ENCODE results near the gene TAL1. TPM values are rescaled to one million over a fixed set of nuclear protein-coding genes. Genes with fewer than 3 reads are reported as not detected.

Gene TAL1
- polyA plus RNA-seq, 1 experiment = not detected

GRCh38 chr1:47175227-47175934 is 56.6 kb downstream of the TAL1 start:
- peak; percentile 98 for TF ChIP-seq CTCF (IDR thresholded peaks at IDR 0.05; ENCODE audit: low read depth, low read length)
- POLR2A ChIA-PET = no interaction called here
- peaks cover 6% of the 10 kb centered on the region for H3K27me3 ChIP-seq (ENCODE audit: control insufficient read depth, insufficient read depth, low read length)
- no peak overlapping the region for H3K4me3 ChIP-seq (ENCODE audit: low read depth, low read length)
- CTCF ChIA-PET = interaction anchor here (0.6 to 6.1 kb wide), 12 partner anchors 9 to 551 kb away, joined by 3 to 127 read pairs (median 5); partner anchors contain the start of genes ATPAF1, FOXD2 and PDZK1IP1
- no peak overlapping the region for H3K27ac ChIP-seq (ENCODE audit: low read depth, low read length)
- no peaks in the 10 kb centered on the region for H3K9me3 ChIP-seq (ENCODE audit: control insufficient read depth, insufficient read depth, low read length)
- peak; percentile 21 for DNase-seq (ENCODE audit: low read depth, low spot score)

GRCh38 chr1:47174656-47175020 is 57.4 kb downstream of the TAL1 start:
- POLR2A ChIA-PET = no interaction called here
- Histone ChIP-seq H3K27ac (ENCODE audit: low read depth, low read length) (no peak overlapping the region), H3K27me3 (ENCODE audit: control insufficient read depth, insufficient read depth, low read length) (peaks cover 6% of the 10 kb centered on the region), H3K9me3 (ENCODE audit: control insufficient read depth, insufficient read depth, low read length) (no peaks in the 10 kb centered on the region), H3K4me3 (ENCODE audit: low read depth, low read length) (no peak overlapping the region)
- DNase-seq (ENCODE audit: low read depth, low spot score) = no peak
- CTCF ChIA-PET = interaction anchor here (1.5 to 6.1 kb wide), 6 partner anchors 10 to 261 kb away, joined by 4 to 127 read pairs (median 32); partner anchors contain the start of genes FOXD2 and PDZK1IP1
- 0 out of 2 replicates have a peak, but pooled peaks have one; percentile 3 for TF ChIP-seq CTCF (IDR thresholded peaks at IDR 0.05; ENCODE audit: low read depth, low read length)

GRCh38 chr1:47172782-47173181 is 59.2 kb downstream of the TAL1 start:
- ChIA-PET CTCF (no interaction called here), POLR2A (no interaction called here)
- Histone ChIP-seq H3K9me3 (ENCODE audit: control insufficient read depth, insufficient read depth, low read length) (no peaks in the 10 kb centered on the region), H3K27ac (ENCODE audit: low read depth, low read length) (no peak overlapping the region), H3K27me3 (ENCODE audit: control insufficient read depth, insufficient read depth, low read length) (peaks cover 3% of the 10 kb centered on the region), H3K4me3 (ENCODE audit: low read depth, low read length) (no peak overlapping the region)
- TF ChIP-seq CTCF (IDR thresholded peaks at IDR 0.05; ENCODE audit: low read depth, low read length) = no peak
- no peak for DNase-seq (ENCODE audit: low read depth, low spot score)

Other genes starting within 250 kb of the TAL1 start
- not detected in 2 replicates for gene CYP4X1, start 208.6 kb downstream of the TAL1 start, polyA plus RNA-seq (2011; rRNA removed)
- not detected in 2 replicates for gene CYP4Z1, start 165.0 kb downstream of the TAL1 start, polyA plus RNA-seq (2011; rRNA removed)
- not detected in 2 replicates for gene CYP4A22, start 94.8 kb downstream of the TAL1 start, polyA plus RNA-seq (2011; rRNA removed)
- gene PDZK1IP1, start 42.2 kb downstream of the TAL1 start, polyA plus RNA-seq (2011; rRNA removed) = not detected in 2 replicates
- 3.5 and 6.4 TPM in 2 replicates for gene STIL, start 81.9 kb upstream of the TAL1 start, polyA plus RNA-seq (2011; rRNA removed)
- 44.3 and 68.7 TPM in 2 replicates for gene CMPK1, start 101.6 kb upstream of the TAL1 start, polyA plus RNA-seq (2011; rRNA removed)
- gene FOXE3, start 184.1 kb upstream of the TAL1 start, polyA plus RNA-seq (2011; rRNA removed) = not detected in 2 replicates
- 0.01 TPM in 1 of 2 replicates, not detected in the other for gene FOXD2, start 205.8 kb upstream of the TAL1 start, polyA plus RNA-seq (2011; rRNA removed)